GM13977 (cell line): ENCODE data around the gene CYB5R3.

Experiments used
- DNase-seq: peaks from one replicate; pipeline ENCODE4 v3.0.0; 2012; ENCODE audit warnings: low spot score
- CTCF ChIP-seq: IDR thresholded peaks from 2 replicates; pipeline ENCODE4 v1.5.1; 2012; ENCODE audit warnings: mild to moderate bottlenecking, control low read depth; ENCODE audit not compliant: insufficient read depth; ENCODE audit errors: extremely low read depth, missing control alignments
- in situ Hi-C: fragments of 300-500 bp; cut with MboI; formaldehyde crosslinking; loops from one replicate; pipeline ENCODE4 v1.12.0; 2022; ENCODE audit warnings: low sequenced_read_pairs, low pct_unique_long_range_greater_than_20kb, mixed read lengths, inconsistent platforms; ENCODE audit not compliant: unreplicated experiment

The CYB5R3 gene

GRCh38 chr22:42630211-42630610 lies 19.0 kb downstream of the CYB5R3 start:
- in situ Hi-C loops, result no loop called here

GRCh38 chr22:42627981-42628380 lies 21.2 kb downstream of the CYB5R3 start:
- in situ Hi-C loops, result no loop called here
- no peak for DNase-seq
- TF ChIP-seq CTCF, result no peak

More at GRCh38 chr22:42630211-42630610, 19.0 kb downstream of the CYB5R3 start:
- DNase-seq, result no peak
- no peak for TF ChIP-seq CTCF

GRCh38 chr22:42626951-42627625 lies 22.1 kb downstream of the CYB5R3 start:
- TF ChIP-seq CTCF, result no peak
- in situ Hi-C loops, result no loop called here
- no peak for DNase-seq

GRCh38 chr22:42626431-42626830 lies 22.8 kb downstream of the CYB5R3 start:
- in situ Hi-C loops, result no loop called here
- TF ChIP-seq CTCF, result no peak
- DNase-seq, result no peak

GRCh38 chr22:42625416-42625815 lies 23.8 kb downstream of the CYB5R3 start:
- in situ Hi-C loops, result no loop called here
- TF ChIP-seq CTCF, result no peak

GRCh38 chr22:42624551-42625106 lies 24.6 kb downstream of the CYB5R3 start:
- in situ Hi-C loops, result no loop called here
- TF ChIP-seq CTCF, result no peak

More at GRCh38 chr22:42625416-42625815, 23.8 kb downstream of the CYB5R3 start:
- DNase-seq, result no peak

More at GRCh38 chr22:42624551-42625106, 24.6 kb downstream of the CYB5R3 start:
- DNase-seq, result no peak
